B cell (primary cell): Measurements from ENCODE around the gene ETNPPL.

Source experiments
- EZH2 ChIP-seq: IDR thresholded peaks from 2 replicates; pipeline ENCODE4 v1.6.1; 2012; ENCODE audit warnings: borderline replicate concordance, low read depth, mild to moderate bottlenecking, moderate library complexity, low read length; ENCODE audit not compliant: insufficient read depth, poor library complexity, severe bottlenecking
- TF ChIP-seq, protein P1 (sequence below): fragments of 200-600 bp; IDR thresholded peaks from one replicate; pipeline ENCODE4 v1.8.0; 2022; ENCODE audit warnings: antibody characterized with exemption, mild to moderate bottlenecking

DNA sequence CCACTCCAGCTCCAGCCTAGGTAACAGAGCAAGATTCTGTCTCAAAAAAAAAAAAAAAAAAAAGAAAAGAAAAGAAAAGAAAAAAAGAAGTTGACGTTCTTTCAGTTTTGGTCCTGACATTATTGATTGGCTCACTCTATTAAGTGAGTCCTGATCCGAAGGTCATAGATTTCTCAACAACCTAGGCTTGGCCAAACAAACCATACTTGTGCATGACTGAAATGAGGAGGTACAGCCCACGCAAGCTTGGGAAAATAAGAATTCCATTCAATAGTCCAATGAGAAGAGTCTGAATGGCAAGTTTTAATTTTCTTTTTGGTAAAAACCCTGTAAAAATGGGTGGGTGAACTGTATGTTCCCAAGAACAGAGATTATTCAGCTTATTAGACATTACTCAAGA, 3.2 kb upstream of the ETNPPL start:
- TF ChIP-seq, protein P1, sequence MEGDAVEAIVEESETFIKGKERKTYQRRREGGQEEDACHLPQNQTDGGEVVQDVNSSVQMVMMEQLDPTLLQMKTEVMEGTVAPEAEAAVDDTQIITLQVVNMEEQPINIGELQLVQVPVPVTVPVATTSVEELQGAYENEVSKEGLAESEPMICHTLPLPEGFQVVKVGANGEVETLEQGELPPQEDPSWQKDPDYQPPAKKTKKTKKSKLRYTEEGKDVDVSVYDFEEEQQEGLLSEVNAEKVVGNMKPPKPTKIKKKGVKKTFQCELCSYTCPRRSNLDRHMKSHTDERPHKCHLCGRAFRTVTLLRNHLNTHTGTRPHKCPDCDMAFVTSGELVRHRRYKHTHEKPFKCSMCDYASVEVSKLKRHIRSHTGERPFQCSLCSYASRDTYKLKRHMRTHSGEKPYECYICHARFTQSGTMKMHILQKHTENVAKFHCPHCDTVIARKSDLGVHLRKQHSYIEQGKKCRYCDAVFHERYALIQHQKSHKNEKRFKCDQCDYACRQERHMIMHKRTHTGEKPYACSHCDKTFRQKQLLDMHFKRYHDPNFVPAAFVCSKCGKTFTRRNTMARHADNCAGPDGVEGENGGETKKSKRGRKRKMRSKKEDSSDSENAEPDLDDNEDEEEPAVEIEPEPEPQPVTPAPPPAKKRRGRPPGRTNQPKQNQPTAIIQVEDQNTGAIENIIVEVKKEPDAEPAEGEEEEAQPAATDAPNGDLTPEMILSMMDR: no peak
- TF ChIP-seq EZH2: no peak
